ENCODE data around the gene KRTAP19-3. TPM values are rescaled to one million over a fixed set of nuclear protein-coding genes. Genes with fewer than 3 reads are reported as not detected.
"Not testable (repeated sequence)": the region's sequence is repeated elsewhere in the genome, so short reads cannot be mapped to it uniquely, and the experiment has no call there.

The KRTAP19-3 gene
- total RNA-seq (not detected), polyA plus RNA-seq (not detected)

- no peak within 1 kb of the TSS for H3K27ac Mint-ChIP-seq
- H3K4me1 ChIP-seq (ENCODE audit: insufficient read depth, low read length): no peaks in the 10 kb centered on the region
- POLR2A ChIA-PET (ENCODE audit: partially characterized antibody): no interaction called here
- no peak within 1 kb of the TSS for H3K4me3 Mint-ChIP-seq
- no peaks in the 10 kb centered on the region for H3K9me3 ChIP-seq (ENCODE audit: control insufficient read depth in 1 of 2, low read length in 2 of 2)
- no peak within 1 kb of the TSS for H3K27ac ChIP-seq (ENCODE audit: low read depth, low read length)
- no peak within 1 kb of the TSS for H3K4me3 ChIP-seq (ENCODE audit: low read length in 2 of 2)
- H3K36me3 Mint-ChIP-seq: no peaks in the 10 kb centered on the region
- H3K4me1 Mint-ChIP-seq: no peaks in the 10 kb centered on the region
- H3K36me3 ChIP-seq (ENCODE audit: insufficient read depth, low read length): no peaks in the 10 kb centered on the region
- CTCF ChIA-PET (ENCODE audit: partially characterized antibody): no interaction called here
- intact Hi-C loops (cut with micrococcal nuclease): no loop called here
- no peak for DNase-seq
- H3K9me3 Mint-ChIP-seq: peaks cover 0 to 5% (median 2%) of the 10 kb centered on the region in 8 donors
- H3K27me3 Mint-ChIP-seq: no peaks in the 10 kb centered on the region
- no peaks in the 10 kb centered on the region for H3K27me3 ChIP-seq (ENCODE audit: insufficient read depth, low read length)
Measured at GRCh38 chr21:30491963-30492428, at the start of gene KRTAP19-3. TSS of gene KRTAP19-3 (minus strand) at chr21:30492013. CDS start at chr21:30491957, 56 bp downstream.

- no peak overlapping the region for H3K27ac Mint-ChIP-seq
Measured at GRCh38 chr21:30518876-30519275, 27.1 kb upstream of the KRTAP19-3 start.

GRCh38 chr21:30515681-30516080 lies 23.9 kb upstream of the KRTAP19-3 start:
- intact Hi-C loops (cut with micrococcal nuclease): no loop called here
- Histone ChIP-seq H3K4me3 (ENCODE audit: low read length in 2 of 2) (no peak overlapping the region), H3K36me3 (ENCODE audit: insufficient read depth, low read length) (no peaks in the 10 kb centered on the region), H3K27ac (ENCODE audit: low read depth, low read length) (no peak overlapping the region), H3K9me3 (ENCODE audit: control insufficient read depth in 1 of 2, low read length in 2 of 2) (no peaks in the 10 kb centered on the region), H3K4me1 (ENCODE audit: insufficient read depth, low read length) (no peaks in the 10 kb centered on the region), H3K27me3 (ENCODE audit: insufficient read depth, low read length) (no peaks in the 10 kb centered on the region)
- CTCF ChIA-PET (ENCODE audit: partially characterized antibody): no interaction called here
- no peaks in the 10 kb centered on the region for H3K27me3 Mint-ChIP-seq
- H3K9me3 Mint-ChIP-seq: peaks cover 0 to 4% (median 0%) of the 10 kb centered on the region in 8 donors
- H3K4me1 Mint-ChIP-seq: no peaks in the 10 kb centered on the region
- POLR2A ChIA-PET (ENCODE audit: partially characterized antibody): no interaction called here
- peak overlapping the region in 1 of 7 donors; percentile 21 for H3K27ac Mint-ChIP-seq
- no peaks in the 10 kb centered on the region for H3K36me3 Mint-ChIP-seq
- no peak overlapping the region for H3K4me3 Mint-ChIP-seq
- DNase-seq: no peak

More at GRCh38 chr21:30518876-30519275, 27.1 kb upstream of the KRTAP19-3 start:
- Mint-ChIP-seq H3K36me3 (no peaks in the 10 kb centered on the region), H3K4me3 (no peak overlapping the region), H3K27me3 (no peaks in the 10 kb centered on the region), H3K9me3 (peaks cover 0 to 2% (median 0%) of the 10 kb centered on the region in 8 donors), H3K4me1 (no peaks in the 10 kb centered on the region)
- intact Hi-C loops (cut with micrococcal nuclease): no loop called here
- ChIA-PET POLR2A (ENCODE audit: partially characterized antibody) (no interaction called here), CTCF (ENCODE audit: partially characterized antibody) (no interaction called here)
- no peaks in the 10 kb centered on the region for H3K36me3 ChIP-seq (ENCODE audit: insufficient read depth, low read length)
- no peak overlapping the region for H3K27ac ChIP-seq (ENCODE audit: low read depth, low read length)
- no peaks in the 10 kb centered on the region for H3K4me1 ChIP-seq (ENCODE audit: insufficient read depth, low read length)
- no peak overlapping the region for H3K4me3 ChIP-seq (ENCODE audit: low read length in 2 of 2)
- no peaks in the 10 kb centered on the region for H3K9me3 ChIP-seq (ENCODE audit: control insufficient read depth in 1 of 2, low read length in 2 of 2)
- H3K27me3 ChIP-seq (ENCODE audit: insufficient read depth, low read length): no peaks in the 10 kb centered on the region
- DNase-seq: no peak

GRCh38 chr21:30505621-30506205 lies 13.9 kb upstream of the KRTAP19-3 start:
- H3K27me3 ChIP-seq (ENCODE audit: insufficient read depth, low read length); H3K4me3 ChIP-seq (ENCODE audit: low read length in 2 of 2); H3K4me1 Mint-ChIP-seq; H3K9me3 ChIP-seq (ENCODE audit: control insufficient read depth in 1 of 2, low read length in 2 of 2); POLR2A ChIA-PET (ENCODE audit: partially characterized antibody); H3K36me3 Mint-ChIP-seq; H3K27me3 Mint-ChIP-seq; H3K36me3 ChIP-seq (ENCODE audit: insufficient read depth, low read length); H3K9me3 Mint-ChIP-seq; H3K4me1 ChIP-seq (ENCODE audit: insufficient read depth, low read length); H3K27ac Mint-ChIP-seq; H3K4me3 Mint-ChIP-seq; H3K27ac ChIP-seq (ENCODE audit: low read depth, low read length): not testable (repeated sequence)
- CTCF ChIA-PET (ENCODE audit: partially characterized antibody): interaction anchor here (1.3 to 1.4 kb wide), 2 partner anchors 11 to 582 kb away, joined by 3 to 5 read pairs; no protein-coding TSS in a partner anchor
- DNase-seq: peak in 1 of 5 donors; percentile 0
- intact Hi-C loops (cut with micrococcal nuclease): loop anchor here (2.0 kb wide), 1 partner anchor 581 kb away; no protein-coding TSS in a partner anchor

- Mint-ChIP-seq H3K4me1 (no peaks in the 10 kb centered on the region), H3K36me3 (no peaks in the 10 kb centered on the region), H3K4me3 (no peak within 1 kb of the TSS), H3K9me3 (peaks cover 0 to 2% (median 0%) of the 10 kb centered on the region in 8 donors), H3K27ac (no peak within 1 kb of the TSS), H3K27me3 (no peaks in the 10 kb centered on the region)
- ChIA-PET POLR2A (ENCODE audit: partially characterized antibody) (no interaction called here), CTCF (ENCODE audit: partially characterized antibody) (no interaction called here)
- Histone ChIP-seq H3K27ac (ENCODE audit: low read depth, low read length) (no peak within 1 kb of the TSS), H3K9me3 (ENCODE audit: control insufficient read depth in 1 of 2, low read length in 2 of 2) (no peaks in the 10 kb centered on the region), H3K36me3 (ENCODE audit: insufficient read depth, low read length) (no peaks in the 10 kb centered on the region), H3K27me3 (ENCODE audit: insufficient read depth, low read length) (no peaks in the 10 kb centered on the region), H3K4me1 (ENCODE audit: insufficient read depth, low read length) (no peaks in the 10 kb centered on the region), H3K4me3 (ENCODE audit: low read length in 2 of 2) (no peak within 1 kb of the TSS)
- no peak for DNase-seq
- intact Hi-C loops (cut with micrococcal nuclease): no loop called here
Measured at GRCh38 chr21:30502041-30502440, 10.2 kb upstream of the KRTAP19-3 start, which contains the start of gene KRTAP19-5. TSS of gene KRTAP19-5 (minus strand) at chr21:30502141. CDS start at chr21:30502090, 51 bp downstream.

GRCh38 chr21:30497065-30497464 lies 5.3 kb upstream of the KRTAP19-3 start, which contains the start of gene KRTAP19-4:
TSS of gene KRTAP19-4 (minus strand) at chr21:30497165. CDS start at chr21:30497110, 55 bp downstream.
- Mint-ChIP-seq H3K27ac (no peak within 1 kb of the TSS), H3K9me3 (peaks cover 0 to 3% (median 0%) of the 10 kb centered on the region in 8 donors), H3K4me1 (no peaks in the 10 kb centered on the region), H3K36me3 (no peaks in the 10 kb centered on the region), H3K27me3 (no peaks in the 10 kb centered on the region), H3K4me3 (no peak within 1 kb of the TSS)
- ChIA-PET POLR2A (ENCODE audit: partially characterized antibody) (no interaction called here), CTCF (ENCODE audit: partially characterized antibody) (no interaction called here)
- H3K27me3 ChIP-seq (ENCODE audit: insufficient read depth, low read length): no peaks in the 10 kb centered on the region
- H3K9me3 ChIP-seq (ENCODE audit: control insufficient read depth in 1 of 2, low read length in 2 of 2): no peaks in the 10 kb centered on the region
- no peak within 1 kb of the TSS for H3K27ac ChIP-seq (ENCODE audit: low read depth, low read length)
- no peak within 1 kb of the TSS for H3K4me3 ChIP-seq (ENCODE audit: low read length in 2 of 2)
- H3K4me1 ChIP-seq (ENCODE audit: insufficient read depth, low read length): no peaks in the 10 kb centered on the region
- intact Hi-C loops (cut with micrococcal nuclease): no loop called here
- H3K36me3 ChIP-seq (ENCODE audit: insufficient read depth, low read length): no peaks in the 10 kb centered on the region
- no peak for DNase-seq

- Histone ChIP-seq H3K9me3 (ENCODE audit: control insufficient read depth in 1 of 2, low read length in 2 of 2) (peaks cover 0 to 3% of the 10 kb centered on the region in 2 donors), H3K4me1 (ENCODE audit: insufficient read depth, low read length) (no peaks in the 10 kb centered on the region), H3K4me3 (ENCODE audit: low read length in 2 of 2) (no peak within 1 kb of the TSS), H3K27ac (ENCODE audit: low read depth, low read length) (no peak within 1 kb of the TSS), H3K27me3 (ENCODE audit: insufficient read depth, low read length) (no peaks in the 10 kb centered on the region), H3K36me3 (ENCODE audit: insufficient read depth, low read length) (no peaks in the 10 kb centered on the region)
- Mint-ChIP-seq H3K9me3 (peaks cover 3 to 11% (median 9%) of the 10 kb centered on the region in 8 donors), H3K36me3 (no peaks in the 10 kb centered on the region), H3K4me3 (no peak within 1 kb of the TSS), H3K27me3 (no peaks in the 10 kb centered on the region), H3K4me1 (no peaks in the 10 kb centered on the region), H3K27ac (no peak within 1 kb of the TSS)
- intact Hi-C loops (cut with micrococcal nuclease): no loop called here
- CTCF ChIA-PET (ENCODE audit: partially characterized antibody): no interaction called here
- POLR2A ChIA-PET (ENCODE audit: partially characterized antibody): no interaction called here
- no peak for DNase-seq
Measured at GRCh38 chr21:30487336-30487735, 4.5 kb downstream of the KRTAP19-3 start, which contains the start of gene KRTAP19-2. TSS of gene KRTAP19-2 (minus strand) at chr21:30487436. CDS start at chr21:30487348, 88 bp downstream.
